Keratinocyte (primary cell): ENCODE measurements around the gene PHPT1. TPM values are rescaled to one million over a fixed set of nuclear protein-coding genes. Genes with fewer than 3 reads are reported as not detected.

ENCODE experiments used
- DNase-seq: peaks from one replicate; pipeline ENCODE4 v3.0.0-alpha.2; 2011; ENCODE audit warnings: low read depth, missing footprints, low spot score
- FAIRE-seq: peaks from 2 replicates; lab custom pipeline; 2011; peaks lifted over from hg19 to GRCh38; lab: Jason Lieb, UNC
- H2AFZ ChIP-seq: 2 replicates; pipeline ENCODE4 v1.6.0; 2012; ENCODE audit warnings: low read length, control low read depth, inconsistent platforms; ENCODE audit not compliant: control insufficient read depth
- H3K27ac ChIP-seq: 2 replicates; pipeline ENCODE4 v1.5.1; 2011; ENCODE audit warnings: low read length; ENCODE audit not compliant: control insufficient read depth, insufficient read depth
- H3K27me3 ChIP-seq: 3 replicates; pipeline ENCODE4 v1.6.0; 2011; ENCODE audit warnings: low read length; ENCODE audit not compliant: control insufficient read depth, insufficient read depth; ENCODE audit errors: extremely low read depth
- H3K36me3 ChIP-seq, 2 experiments: 2 replicates in 1 of 2; 3 replicates in 1 of 2; pipeline ENCODE4 v1.5.1; 2011; ENCODE audit warnings: low read length in 2 of 2, mild to moderate bottlenecking in 1 of 2; ENCODE audit not compliant: control insufficient read depth in 2 of 2, insufficient read depth in 2 of 2; ENCODE audit errors: extremely low read depth in 1 of 2
- H3K4me1 ChIP-seq: 3 replicates; pipeline ENCODE4 v1.5.1; 2011; ENCODE audit warnings: low read length; ENCODE audit not compliant: control insufficient read depth, insufficient read depth; ENCODE audit errors: extremely low read depth
- H3K4me2 ChIP-seq: 3 replicates; pipeline ENCODE4 v1.6.0; 2011; ENCODE audit warnings: low read depth, low read length; ENCODE audit not compliant: control insufficient read depth, insufficient read depth; ENCODE audit errors: extremely low read depth
- H3K4me3 ChIP-seq, 3 experiments: fragments of 200-600 bp in 1 of 3; sonication (generic) in 1 of 3; 2 replicates in 2 of 3; 3 replicates in 1 of 3; pipeline ENCODE4 v1.5.1; 2011 to 2016; ENCODE audit warnings: low read length in 3 of 3, mild to moderate bottlenecking in 3 of 3, control low read depth in 2 of 3, inconsistent platforms in 1 of 3, low read depth in 1 of 3, mixed read lengths in 1 of 3, mixed run types in 1 of 3, moderate library complexity in 1 of 3; ENCODE audit not compliant: control insufficient read depth in 2 of 3, insufficient read depth in 2 of 3; ENCODE audit errors: extremely low read depth in 1 of 3
- H3K79me2 ChIP-seq: 2 replicates; pipeline ENCODE4 v1.6.0; 2012; ENCODE audit warnings: low read length; ENCODE audit not compliant: control insufficient read depth, insufficient read depth
- H3K9ac ChIP-seq: 3 replicates; pipeline ENCODE4 v1.6.0; 2011; ENCODE audit warnings: low read length; ENCODE audit not compliant: control insufficient read depth, insufficient read depth; ENCODE audit errors: extremely low read depth
- H3K9me1 ChIP-seq: 3 replicates; pipeline ENCODE4 v1.6.0; 2011; ENCODE audit warnings: low read length; ENCODE audit not compliant: control insufficient read depth, insufficient read depth; ENCODE audit errors: extremely low read depth
- H3K9me3 ChIP-seq: 2 replicates; pipeline ENCODE4 v1.5.1; 2012; ENCODE audit warnings: low read depth, low read length; ENCODE audit not compliant: control insufficient read depth
- H4K20me1 ChIP-seq: 3 replicates; pipeline ENCODE4 v1.6.0; 2011; ENCODE audit warnings: low read length; ENCODE audit not compliant: control insufficient read depth, insufficient read depth; ENCODE audit errors: extremely low read depth
- CTCF ChIP-seq, 3 experiments: IDR thresholded peaks in 1 of 3; conservative IDR thresholded peaks in 1 of 3; optimal IDR thresholded peaks in 1 of 3; 2 replicates in 2 of 3; 3 replicates in 1 of 3; pipeline versions ENCODE3 to v1.5.1; 2011; ENCODE audit warnings: low read length in 3 of 3, mild to moderate bottlenecking in 3 of 3, moderate library complexity in 2 of 3, control low read depth in 1 of 3, inconsistent platforms in 1 of 3; ENCODE audit not compliant: insufficient read depth in 2 of 3; ENCODE audit errors: extremely low read depth in 1 of 3
- EZH2 ChIP-seq: IDR thresholded peaks from one replicate; pipeline ENCODE4 v1.6.1; 2012; ENCODE audit warnings: inconsistent platforms, mild to moderate bottlenecking, low read length, moderate library complexity
- dilution Hi-C: fragments of 300-500 bp; cut with MboI; formaldehyde crosslinking; loops from one replicate; pipeline ENCODE4 v1.7.0; 2020; ENCODE audit warnings: low sequenced_read_pairs; ENCODE audit not compliant: extremely low pct_ligation_motif_present
- polyA plus RNA-seq, 5 experiments: library from polyadenylated mRNA; depleted of rRNA in 3 of 5; stranded (reverse) in 3 of 5; stranded (forward) in 1 of 5; unstranded in 1 of 5; fragments of >200 nt; gene quantifications; 1 replicate in 1 of 5; 2 replicates in 3 of 5; 3 replicates in 1 of 5; pipeline versions ENCODE4 v1.2.1 to v1.2.3, GENCODE V29; 2011 to 2012; ENCODE audit warnings: missing spikeins in 2 of 5, low read depth in 1 of 5, low replicate concordance in 1 of 5

Gene PHPT1
- polyA plus RNA-seq, 1 donor (not counting 4 experiments of a cell fraction or from before 2014, with no cell fraction given), result 68.8 TPM

- H3K9me3 ChIP-seq, result no peaks in the 10 kb centered on the region
- TF ChIP-seq CTCF (optimal IDR thresholded peaks at IDR 0.05 in 1 of 3, IDR thresholded peaks at IDR 0.05 in 1 of 3, conservative IDR thresholded peaks at IDR 0.05 in 1 of 3; ENCODE audit: extremely low read depth in 1 of 3, insufficient read depth in 2 of 3, low read length in 3 of 3) (no peak), EZH2 (no peak)
- dilution Hi-C loops, result no loop called here
- H3K27me3 ChIP-seq, result no peaks in the 10 kb centered on the region
- H3K79me2 ChIP-seq, result peaks cover 21% of the 10 kb centered on the region
- no peak overlapping the region for H3K4me3 ChIP-seq
- no peak overlapping the region for H3K27ac ChIP-seq
- no peak overlapping the region for H3K9ac ChIP-seq
- H3K36me3 ChIP-seq, result peaks cover 12% of the 10 kb centered on the region in 2 experiments
- peaks cover 2% of the 10 kb centered on the region for H3K4me1 ChIP-seq
- no peak overlapping the region for H3K4me2 ChIP-seq
- no peaks in the 10 kb centered on the region for H3K9me1 ChIP-seq
- peaks cover 3% of the 10 kb centered on the region for H4K20me1 ChIP-seq
- DNase-seq (no peak), FAIRE-seq (no peak)
- no peak overlapping the region for H2AFZ ChIP-seq
Observed at GRCh38 chr9:136867480-136867879, 18.3 kb downstream of the PHPT1 start.

- Histone ChIP-seq H3K9me3 (no peaks in the 10 kb centered on the region), H3K4me3 (no peak overlapping the region), H3K36me3 (peaks cover 9 to 10% of the 10 kb centered on the region in 2 experiments), H3K27ac (no peak overlapping the region), H2AFZ (no peak overlapping the region), H3K4me1 (peaks cover 2% of the 10 kb centered on the region), H4K20me1 (peaks cover 3% of the 10 kb centered on the region), H3K9ac (no peak overlapping the region), H3K9me1 (no peaks in the 10 kb centered on the region), H3K4me2 (no peak overlapping the region), H3K79me2 (peaks cover 21% of the 10 kb centered on the region), H3K27me3 (no peaks in the 10 kb centered on the region)
- FAIRE-seq (no peak), DNase-seq (no peak)
- TF ChIP-seq EZH2, result no peak
- no peak for TF ChIP-seq CTCF (optimal IDR thresholded peaks at IDR 0.05 in 1 of 3, IDR thresholded peaks at IDR 0.05 in 1 of 3, conservative IDR thresholded peaks at IDR 0.05 in 1 of 3; ENCODE audit: extremely low read depth in 1 of 3, insufficient read depth in 2 of 3, low read length in 3 of 3)
- dilution Hi-C loops, result no loop called here
Observed at GRCh38 chr9:136867917-136868316, 18.7 kb downstream of the PHPT1 start.
